ENCODE results near the gene ADAMTS2. TPM values are rescaled to one million over a fixed set of nuclear protein-coding genes. Genes with fewer than 3 reads are reported as not detected.

Gene ADAMTS2
- total RNA-seq, 1 donor from 2014 or later: 61.1 TPM

DNA sequence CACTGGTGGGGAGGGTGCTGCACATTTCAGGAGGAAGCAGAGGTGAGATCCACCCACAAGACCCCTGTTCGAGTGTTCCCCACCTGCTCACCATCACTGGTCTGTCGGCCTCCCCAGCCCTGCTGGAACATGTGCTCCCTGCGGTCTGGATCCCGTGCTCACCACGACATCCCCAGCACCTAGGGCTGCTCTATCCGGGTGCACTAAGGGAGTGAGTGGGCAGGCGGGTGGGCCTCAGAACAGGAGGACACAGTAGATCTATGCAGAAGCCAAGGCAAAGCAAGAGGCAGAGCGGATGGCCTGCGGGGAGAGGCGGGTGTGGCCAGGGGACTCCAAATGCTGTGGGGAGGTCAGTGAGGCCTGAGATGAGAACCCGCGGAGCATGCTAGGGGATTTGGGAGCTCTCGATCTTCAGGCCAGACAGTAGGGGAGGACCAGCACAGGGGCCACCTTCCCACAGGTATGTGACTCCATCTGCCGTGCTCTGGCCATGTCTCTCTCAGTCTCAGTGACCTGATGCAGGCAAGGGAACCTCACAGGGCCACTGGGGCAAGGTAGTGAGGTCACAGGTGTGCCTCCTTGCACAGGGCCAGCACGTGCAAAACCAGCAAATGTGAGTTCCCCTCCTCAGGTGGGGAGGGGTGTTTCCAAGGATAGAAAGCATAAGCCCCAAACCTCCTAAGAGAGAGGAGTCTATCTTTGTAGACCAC lies 150.9 kb downstream of the ADAMTS2 start:
- no peak for DNase-seq

DNA sequence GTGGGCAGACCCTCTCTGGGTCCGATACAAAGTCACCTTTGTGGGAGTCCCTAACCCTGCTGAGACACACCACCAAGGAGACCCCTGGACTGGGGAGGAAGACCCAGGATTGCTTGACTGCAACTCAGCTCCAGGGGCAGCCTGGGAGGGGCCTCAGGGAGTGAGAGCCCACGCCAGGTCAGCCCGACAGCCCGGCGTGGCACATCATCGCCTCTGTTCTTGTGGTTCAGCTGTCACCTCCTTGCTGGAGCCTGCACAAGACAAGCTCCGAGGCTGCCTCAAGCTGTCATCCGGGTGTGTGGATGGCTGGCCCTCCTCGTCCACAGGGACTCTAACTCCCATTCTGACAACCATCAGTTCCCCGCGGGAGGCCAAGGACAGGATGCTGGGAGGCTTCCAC lies 151.5 kb downstream of the ADAMTS2 start:
- DNase-seq: no peak

GRCh38 chr5:179192891-179193470 lies 152.3 kb downstream of the ADAMTS2 start:
- peak; percentile 74 for DNase-seq

DNA sequence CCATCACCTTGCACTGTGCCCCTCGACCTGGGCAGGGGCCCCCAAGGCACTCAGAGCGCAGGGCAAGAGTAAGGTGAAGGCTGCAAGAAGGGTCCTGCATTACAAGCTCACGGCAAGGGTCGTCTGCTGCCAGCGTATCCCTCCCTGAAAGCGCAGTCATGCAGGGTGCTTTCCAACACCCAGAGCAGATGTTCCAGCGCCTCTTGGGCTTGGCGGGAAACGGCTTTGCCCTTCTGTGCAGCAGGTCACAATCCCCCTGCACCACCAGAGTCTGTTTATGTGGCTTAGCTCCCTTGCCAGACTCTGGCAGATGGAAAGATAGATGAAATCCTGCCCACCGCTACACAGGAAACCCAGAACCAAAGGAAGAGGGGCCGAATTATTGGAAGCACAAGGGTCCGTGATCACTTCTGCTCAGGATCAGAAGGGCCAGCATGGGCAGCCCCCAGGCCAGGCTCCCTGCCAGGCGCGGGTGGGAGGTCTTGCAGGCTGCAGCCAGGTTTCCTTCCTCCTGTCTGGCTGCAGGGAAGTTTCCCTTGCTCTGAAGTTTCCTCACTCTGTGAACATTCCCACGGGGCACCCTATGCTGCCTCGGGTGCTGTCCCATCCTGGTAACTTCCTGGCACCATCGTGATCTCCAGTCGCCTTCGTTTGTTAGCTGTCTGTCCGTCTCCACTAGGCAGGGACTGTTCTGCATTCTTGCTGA lies 152.9 kb downstream of the ADAMTS2 start:
- DNase-seq: no peak

DNA sequence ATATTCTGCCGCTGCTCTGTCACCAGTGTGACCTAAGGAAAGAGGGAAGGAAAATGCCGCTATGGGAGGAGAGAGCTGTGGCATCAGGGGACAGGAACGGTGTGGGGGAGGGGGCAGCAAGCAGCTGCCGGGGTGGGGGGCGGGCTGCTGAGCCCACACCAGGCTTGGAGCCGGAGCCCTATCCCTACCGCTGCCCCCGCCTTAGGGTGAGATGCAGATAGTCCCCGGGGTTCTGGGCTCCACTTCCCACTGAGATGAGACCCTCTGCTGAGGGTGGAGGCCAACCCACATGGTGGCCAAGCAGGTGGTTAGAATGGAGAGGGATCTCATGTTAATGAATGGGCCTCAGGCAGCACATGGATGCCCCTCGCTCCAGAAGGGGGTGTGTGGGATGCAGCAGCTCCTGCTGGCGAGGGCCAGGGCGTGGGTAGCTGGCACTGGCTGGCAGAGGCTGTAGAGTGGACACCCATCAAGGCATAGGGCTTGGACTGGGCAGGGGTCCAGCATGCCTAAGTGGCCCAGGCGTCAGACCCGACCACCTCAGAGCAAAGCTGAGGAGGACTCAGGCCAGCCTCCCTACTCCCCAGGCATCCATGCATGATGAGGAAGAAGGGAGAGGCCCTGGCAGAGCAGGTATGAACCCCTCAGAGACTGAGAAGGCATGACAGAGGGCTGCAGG lies 153.6 kb downstream of the ADAMTS2 start:
- no peak for DNase-seq

GRCh38 chr5:179190851-179191505 lies 154.3 kb downstream of the ADAMTS2 start:
- no peak for DNase-seq

DNA sequence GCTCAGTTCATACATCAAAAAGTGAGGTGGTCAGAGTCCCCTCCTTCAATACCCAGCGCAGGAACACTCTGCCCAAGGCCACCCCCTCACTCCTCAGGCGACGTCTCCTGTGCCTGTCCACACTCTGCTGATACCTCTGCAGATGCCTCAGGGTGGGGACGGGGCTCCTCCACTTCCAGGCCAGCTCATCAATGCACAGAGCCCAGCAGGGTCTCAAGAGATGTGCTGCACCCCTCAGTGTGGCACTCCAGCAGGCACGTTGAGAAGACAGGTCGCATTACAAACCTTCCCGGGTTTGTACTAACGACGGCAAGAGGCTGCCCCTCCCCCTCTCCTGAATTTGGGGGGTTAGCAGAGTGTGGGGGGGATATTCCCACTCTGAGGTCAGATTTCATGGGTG lies 156.6 kb downstream of the ADAMTS2 start:
- no peak for DNase-seq

GRCh38 chr5:179187681-179188575 lies 157.3 kb downstream of the ADAMTS2 start:
- no peak for DNase-seq

DNA sequence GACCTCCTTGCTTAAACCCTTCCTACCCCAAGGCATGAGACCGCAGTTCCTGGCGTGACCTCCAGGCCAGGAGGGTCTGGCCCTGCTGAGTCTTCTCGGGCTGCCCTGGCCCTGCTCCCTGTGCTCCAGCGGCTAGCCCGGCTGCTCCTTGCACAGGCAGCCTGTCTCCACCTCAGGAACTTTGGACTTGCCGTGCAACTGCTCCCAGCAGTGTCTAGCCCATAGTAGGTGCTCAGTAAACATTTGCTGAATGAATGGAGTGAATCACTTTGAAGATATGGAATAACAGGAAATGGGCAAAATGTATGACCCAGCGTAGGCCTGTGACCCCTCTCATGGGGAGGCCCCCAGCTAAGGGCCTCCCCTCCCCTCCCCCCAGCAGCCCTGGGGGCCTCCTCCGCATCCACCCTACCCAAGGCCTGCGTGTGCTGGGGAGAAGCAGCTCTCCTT lies 158.0 kb downstream of the ADAMTS2 start:
- no peak for DNase-seq

DNA sequence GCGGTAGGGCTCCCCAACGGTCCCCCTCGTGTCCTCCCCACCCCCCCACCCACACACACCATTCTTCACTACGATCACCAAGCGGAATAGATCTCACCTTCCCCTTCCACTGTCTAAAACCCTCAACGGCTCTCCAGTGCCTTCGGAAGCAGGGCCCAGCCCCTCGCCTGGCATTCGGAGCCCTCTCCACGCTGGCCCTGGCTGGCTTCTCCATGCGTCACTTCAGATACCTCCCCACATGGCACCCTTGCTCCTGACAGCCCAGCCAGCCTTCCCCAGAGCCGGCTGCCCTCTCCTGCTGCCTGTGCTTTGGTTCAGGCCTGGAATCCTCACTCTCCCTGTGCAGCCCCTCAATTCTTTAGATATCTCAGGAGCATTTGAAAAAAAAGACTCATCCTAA lies 158.5 kb downstream of the ADAMTS2 start:
- DNase-seq: no peak

DNA sequence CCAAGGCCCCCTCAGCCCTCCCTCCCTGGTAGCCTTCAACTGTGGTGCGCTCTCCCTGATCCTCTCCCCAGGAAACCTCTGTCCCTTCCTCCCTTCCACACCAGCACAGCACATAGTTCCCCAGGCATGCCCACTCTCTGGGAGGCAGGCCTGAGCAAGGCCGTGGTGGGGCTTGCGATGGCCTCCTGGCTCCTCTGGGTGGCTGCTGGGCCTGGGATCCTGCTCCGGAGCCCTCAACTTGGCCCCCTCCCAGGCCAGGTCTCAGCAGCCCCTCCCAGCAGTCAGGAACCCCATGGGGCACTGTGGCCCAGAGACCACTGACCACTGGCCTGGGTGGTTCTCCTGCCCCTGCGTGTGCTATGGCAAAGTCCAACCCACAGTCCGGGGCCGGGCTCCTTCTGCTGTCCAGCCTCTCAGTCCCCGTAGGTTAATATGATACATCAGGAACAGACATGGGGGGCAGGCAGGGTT lies 159.3 kb downstream of the ADAMTS2 start:
- DNase-seq: no peak

DNA sequence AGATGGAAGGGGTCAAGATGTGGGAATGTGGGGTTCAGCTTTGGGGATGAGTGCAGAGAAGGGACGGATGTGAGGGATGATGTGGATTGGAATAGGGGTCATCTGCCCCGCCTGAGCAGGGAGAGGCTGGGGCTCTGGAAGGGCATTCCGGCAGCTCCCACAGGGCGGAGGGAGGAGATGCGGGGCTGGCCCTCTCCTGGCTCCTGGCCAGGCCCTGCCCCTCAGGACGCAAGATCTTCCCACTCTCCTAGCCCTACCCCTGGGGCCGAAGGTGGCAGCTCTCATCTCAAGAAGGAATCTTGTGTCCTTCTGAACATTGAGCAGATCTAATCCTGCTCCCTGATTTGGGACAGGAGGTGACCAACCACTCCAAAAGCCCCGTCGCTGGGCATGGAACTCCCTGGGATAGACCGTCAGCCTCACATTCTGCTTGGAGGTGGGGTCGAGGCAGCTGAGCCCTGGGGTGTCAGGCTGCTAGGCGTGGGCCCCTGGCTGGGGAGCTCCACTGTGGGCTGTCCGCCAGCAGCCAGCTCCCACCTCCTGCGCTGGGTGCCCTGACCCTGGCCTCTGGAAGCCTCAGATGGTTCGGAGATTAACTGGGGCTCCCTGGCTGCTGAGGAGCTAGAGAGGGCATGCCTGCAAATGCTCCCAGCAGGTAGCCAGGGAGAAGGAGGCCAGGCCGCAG lies 159.9 kb downstream of the ADAMTS2 start:
- no peak for DNase-seq

GRCh38 chr5:179184521-179185050 lies 160.7 kb downstream of the ADAMTS2 start:
- DNase-seq: no peak

DNA sequence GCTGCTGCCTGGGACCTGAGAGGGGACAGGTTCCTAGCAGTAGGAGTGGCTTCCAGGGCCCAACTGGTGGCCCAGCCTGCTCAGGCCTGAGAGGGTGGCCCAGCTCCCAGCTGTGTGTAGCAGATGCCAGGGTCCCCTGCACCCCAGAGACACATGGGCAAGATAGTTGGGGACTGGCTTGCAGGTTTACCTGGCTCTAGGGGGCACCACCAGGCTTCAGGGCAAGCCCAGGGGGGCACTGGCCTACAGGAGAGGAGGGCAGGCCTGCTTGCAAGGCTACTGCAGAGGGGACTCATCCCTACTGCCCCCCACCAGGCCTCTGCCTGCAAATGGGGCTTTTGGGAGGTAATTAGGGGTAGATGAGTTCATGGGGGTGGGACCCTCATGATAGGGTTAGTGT lies 161.8 kb downstream of the ADAMTS2 start:
- DNase-seq: no peak

DNA sequence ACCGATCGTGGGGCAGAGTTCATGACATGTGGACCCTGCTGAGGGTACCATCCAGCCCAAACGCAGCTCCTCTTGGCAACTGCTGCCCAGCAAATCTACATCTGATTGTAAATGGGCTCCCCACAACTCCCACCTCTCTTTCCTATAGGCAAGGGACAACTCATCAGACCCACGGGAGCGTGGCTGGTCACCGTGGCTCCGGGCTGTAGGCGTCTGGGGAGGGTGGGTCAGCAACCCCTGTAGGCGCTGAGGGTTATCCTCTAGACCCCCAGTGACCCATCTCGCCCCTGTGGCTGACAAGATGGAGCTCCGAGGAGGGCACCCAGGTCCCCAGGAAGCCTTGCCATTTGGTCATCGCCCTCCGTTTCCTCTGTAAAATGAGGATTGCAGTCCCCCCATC lies 162.7 kb downstream of the ADAMTS2 start:
- no peak for DNase-seq

DNA sequence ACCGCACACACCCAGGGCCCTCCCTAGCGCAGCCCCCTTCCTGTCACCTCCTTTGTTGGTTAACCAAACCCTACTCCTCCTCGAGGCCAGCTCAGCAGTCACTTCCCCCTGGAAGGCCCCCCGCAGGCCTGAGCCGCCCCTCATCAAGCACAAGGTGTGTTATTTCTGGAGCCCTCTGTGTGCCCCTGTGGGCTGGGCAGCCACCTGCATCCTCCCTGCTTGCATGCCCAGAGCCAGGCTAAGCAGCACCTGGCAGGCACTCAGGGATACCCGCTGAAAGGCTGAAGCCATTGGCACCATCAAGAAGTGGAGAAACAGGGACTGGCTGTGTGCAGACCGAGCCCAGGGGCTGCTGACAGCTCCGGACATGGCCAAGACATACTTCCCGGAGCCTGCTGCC lies 163.3 kb downstream of the ADAMTS2 start:
- no peak for DNase-seq

DNA sequence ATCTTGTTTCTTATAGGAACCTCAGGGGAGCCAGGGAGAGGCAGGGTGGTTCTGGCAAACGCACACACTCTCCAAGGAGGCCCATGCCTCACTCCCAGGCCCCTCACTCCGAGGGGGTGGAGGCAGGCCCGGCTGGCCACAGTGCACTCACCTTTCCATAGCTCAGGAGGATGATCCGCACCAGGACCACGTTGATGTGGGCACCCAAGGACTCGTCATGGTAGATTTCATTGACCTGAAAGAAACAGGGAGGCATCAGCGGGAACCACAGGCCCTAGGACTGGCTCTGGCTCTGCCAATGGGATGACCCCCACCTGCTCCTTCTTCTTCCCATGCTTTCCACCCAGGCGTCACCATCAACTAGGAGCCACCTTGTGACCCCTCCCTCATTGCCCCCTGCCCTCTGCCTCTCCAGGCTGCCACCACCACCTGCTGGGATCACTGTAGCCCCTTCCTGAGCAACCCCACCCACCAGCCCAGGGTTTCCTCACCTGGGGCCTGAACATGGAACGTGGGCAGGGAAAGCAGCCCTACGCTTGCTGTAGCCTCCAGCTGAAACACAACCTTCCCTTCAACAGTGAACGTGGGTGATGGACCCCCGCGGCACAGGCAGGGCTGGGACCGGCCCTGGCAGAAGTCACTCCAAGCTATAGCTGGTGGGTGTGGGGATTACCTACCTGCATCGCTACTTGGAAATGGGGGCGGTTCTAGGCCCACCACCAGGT lies 164.2 kb downstream of the ADAMTS2 start:
- no peak for DNase-seq

- DNase-seq: no peak
Observed at GRCh38 chr5:179180061-179180610, 165.1 kb downstream of the ADAMTS2 start.

All from tongue (tissue), 2 donors.